Neural progenitor cell (in vitro differentiated cells): ENCODE measurements around the gene UBTD2. TPM values are rescaled to one million over a fixed set of nuclear protein-coding genes. Genes with fewer than 3 reads are reported as not detected.
A peak's percentile ranks its signal among the peaks of the same experiment; 100 is the strongest.

ENCODE experiments used
- DNase-seq: peaks from one replicate; pipeline ENCODE4 v3.0.0-alpha.2; 2016; ENCODE audit warnings: low spot score
- H2AFZ ChIP-seq: fragments of 200-600 bp; sonication (generic); replicated peaks from 2 replicates; pipeline ENCODE4 v1.6.1; 2016; ENCODE audit warnings: antibody characterized with exemption
- H3F3A ChIP-seq: fragments of 200-600 bp; sonication (generic); 2 replicates; pipeline ENCODE4 v1.6.1; 2016; ENCODE audit warnings: antibody characterized with exemption, low read depth
- H3K27ac ChIP-seq: fragments of 200-600 bp; sonication (generic); 2 replicates; pipeline ENCODE4 v1.5.1; 2016; ENCODE audit warnings: mild to moderate bottlenecking
- H3K27me3 ChIP-seq: fragments of 200-600 bp; sonication (generic); 2 replicates; pipeline ENCODE4 v1.6.1; 2016; ENCODE audit warnings: mild to moderate bottlenecking, moderate library complexity
- H3K36me3 ChIP-seq: fragments of 200-600 bp; sonication (generic); 2 replicates; pipeline ENCODE4 v1.5.1; 2016
- H3K4me1 ChIP-seq: fragments of 200-600 bp; sonication (generic); 2 replicates; pipeline ENCODE4 v1.6.1; 2016; ENCODE audit warnings: mixed run types
- H3K4me2 ChIP-seq: fragments of 200-600 bp; sonication (generic); 2 replicates; pipeline ENCODE4 v1.6.1; 2016
- H3K4me3 ChIP-seq: fragments of 200-600 bp; sonication (generic); 2 replicates; pipeline ENCODE4 v1.5.1; 2016
- H3K79me2 ChIP-seq: fragments of 200-600 bp; sonication (generic); 2 replicates; pipeline ENCODE4 v1.6.1; 2016; ENCODE audit warnings: low read depth
- H3K9ac ChIP-seq: fragments of 200-600 bp; sonication (generic); 2 replicates; pipeline ENCODE4 v1.6.1; 2016
- H3K9me3 ChIP-seq: fragments of 200-600 bp; sonication (generic); 2 replicates; pipeline ENCODE4 v1.5.1; 2016; ENCODE audit warnings: low read depth
- H4K20me1 ChIP-seq: fragments of 200-600 bp; sonication (generic); 2 replicates; pipeline ENCODE4 v1.6.1; 2016; ENCODE audit warnings: low read depth
- H3K27ac Mint-ChIP-seq: 3 replicates; pipeline ENCODE4 v1.8.0; 2021; ENCODE audit warnings: mixed read lengths
- H3K27me3 Mint-ChIP-seq: 2 replicates; pipeline ENCODE4 v1.8.0; 2022; ENCODE audit warnings: low read depth, mild to moderate bottlenecking, inconsistent platforms, moderate library complexity, mixed read lengths; ENCODE audit not compliant: insufficient read depth
- H3K36me3 Mint-ChIP-seq: 3 replicates; pipeline ENCODE4 v1.8.0; 2021; ENCODE audit warnings: mixed read lengths
- H3K4me1 Mint-ChIP-seq: 3 replicates; pipeline ENCODE4 v1.8.0; 2021; ENCODE audit warnings: mixed read lengths
- H3K4me3 Mint-ChIP-seq: 3 replicates; pipeline ENCODE4 v1.8.0; 2021; ENCODE audit warnings: mild to moderate bottlenecking, moderate library complexity, mixed read lengths
- H3K9me3 Mint-ChIP-seq: 3 replicates; pipeline ENCODE4 v1.8.0; 2020; ENCODE audit warnings: mixed read lengths
- EZH2 ChIP-seq: fragments of 200-600 bp; sonication (generic); IDR thresholded peaks from 2 replicates; pipeline ENCODE4 v1.6.1; 2017; ENCODE audit warnings: antibody characterized with exemption, mild to moderate bottlenecking, moderate library complexity
- EZH2phosphoT487 ChIP-seq: fragments of 200-600 bp; sonication (generic); IDR thresholded peaks from 2 replicates; pipeline ENCODE4 v1.6.1; 2017; ENCODE audit warnings: antibody characterized with exemption
- total RNA-seq: library from RNA; depleted of rRNA; stranded (reverse); fragments of >200 nt; gene quantifications from 2 replicates; pipeline ENCODE4 v1.2.3, GENCODE V29; 2015; ENCODE audit warnings: low replicate concordance
- TF ChIP-seq, protein P1 (sequence below): fragments of 200-600 bp; sonication (generic); IDR thresholded peaks from 2 replicates; pipeline ENCODE4 v1.5.1; 2017; ENCODE audit warnings: antibody characterized with exemption, mild to moderate bottlenecking

UBTD2 gene
- total RNA-seq, 1 donor from 2014 or later = 92.9 TPM

DNA sequence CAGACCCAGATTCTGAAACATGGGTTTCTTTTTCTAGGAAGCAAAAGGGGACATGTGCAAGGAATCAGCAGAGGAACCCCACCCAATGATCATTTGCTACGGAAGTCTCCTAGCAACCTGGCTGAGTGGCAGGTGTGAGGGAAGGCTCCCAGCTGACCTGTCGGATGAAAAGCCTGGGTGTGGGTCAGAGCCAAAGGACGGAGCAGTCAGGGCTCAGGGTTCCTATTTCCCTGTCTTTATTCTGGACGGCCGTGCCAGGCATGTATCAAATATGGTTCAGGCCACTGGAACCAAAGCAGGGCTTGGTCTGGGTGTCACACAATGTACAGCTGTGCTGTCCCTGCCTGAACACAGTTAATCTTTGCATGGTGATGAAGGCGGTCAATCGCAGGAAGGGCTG is 115.7 kb downstream of the UBTD2 start:
- Histone ChIP-seq H3K4me3 (no peak overlapping the region), H3F3A (peaks cover 17% of the 10 kb centered on the region), H3K4me2 (peak overlapping the region; percentile 13), H3K27me3 (no peaks in the 10 kb centered on the region), H3K36me3 (no peaks in the 10 kb centered on the region), H3K27ac (no peak overlapping the region), H3K79me2 (no peaks in the 10 kb centered on the region), H3K4me1 (peaks cover 22% of the 10 kb centered on the region), H2AFZ (no peak overlapping the region), H3K9me3 (no peaks in the 10 kb centered on the region), H4K20me1 (peaks cover 17% of the 10 kb centered on the region), H3K9ac (no peak overlapping the region)
- Mint-ChIP-seq H3K36me3 (no peaks in the 10 kb centered on the region), H3K4me1 (peaks cover 27% of the 10 kb centered on the region), H3K27me3 (no peaks in the 10 kb centered on the region), H3K27ac (peak overlapping the region; percentile 17), H3K9me3 (no peaks in the 10 kb centered on the region), H3K4me3 (no peak overlapping the region)
- no peak for TF ChIP-seq EZH2phosphoT487
- no peak for TF ChIP-seq EZH2
- TF ChIP-seq, protein P1, sequence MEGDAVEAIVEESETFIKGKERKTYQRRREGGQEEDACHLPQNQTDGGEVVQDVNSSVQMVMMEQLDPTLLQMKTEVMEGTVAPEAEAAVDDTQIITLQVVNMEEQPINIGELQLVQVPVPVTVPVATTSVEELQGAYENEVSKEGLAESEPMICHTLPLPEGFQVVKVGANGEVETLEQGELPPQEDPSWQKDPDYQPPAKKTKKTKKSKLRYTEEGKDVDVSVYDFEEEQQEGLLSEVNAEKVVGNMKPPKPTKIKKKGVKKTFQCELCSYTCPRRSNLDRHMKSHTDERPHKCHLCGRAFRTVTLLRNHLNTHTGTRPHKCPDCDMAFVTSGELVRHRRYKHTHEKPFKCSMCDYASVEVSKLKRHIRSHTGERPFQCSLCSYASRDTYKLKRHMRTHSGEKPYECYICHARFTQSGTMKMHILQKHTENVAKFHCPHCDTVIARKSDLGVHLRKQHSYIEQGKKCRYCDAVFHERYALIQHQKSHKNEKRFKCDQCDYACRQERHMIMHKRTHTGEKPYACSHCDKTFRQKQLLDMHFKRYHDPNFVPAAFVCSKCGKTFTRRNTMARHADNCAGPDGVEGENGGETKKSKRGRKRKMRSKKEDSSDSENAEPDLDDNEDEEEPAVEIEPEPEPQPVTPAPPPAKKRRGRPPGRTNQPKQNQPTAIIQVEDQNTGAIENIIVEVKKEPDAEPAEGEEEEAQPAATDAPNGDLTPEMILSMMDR = no peak
- DNase-seq = peak; percentile 50

DNA sequence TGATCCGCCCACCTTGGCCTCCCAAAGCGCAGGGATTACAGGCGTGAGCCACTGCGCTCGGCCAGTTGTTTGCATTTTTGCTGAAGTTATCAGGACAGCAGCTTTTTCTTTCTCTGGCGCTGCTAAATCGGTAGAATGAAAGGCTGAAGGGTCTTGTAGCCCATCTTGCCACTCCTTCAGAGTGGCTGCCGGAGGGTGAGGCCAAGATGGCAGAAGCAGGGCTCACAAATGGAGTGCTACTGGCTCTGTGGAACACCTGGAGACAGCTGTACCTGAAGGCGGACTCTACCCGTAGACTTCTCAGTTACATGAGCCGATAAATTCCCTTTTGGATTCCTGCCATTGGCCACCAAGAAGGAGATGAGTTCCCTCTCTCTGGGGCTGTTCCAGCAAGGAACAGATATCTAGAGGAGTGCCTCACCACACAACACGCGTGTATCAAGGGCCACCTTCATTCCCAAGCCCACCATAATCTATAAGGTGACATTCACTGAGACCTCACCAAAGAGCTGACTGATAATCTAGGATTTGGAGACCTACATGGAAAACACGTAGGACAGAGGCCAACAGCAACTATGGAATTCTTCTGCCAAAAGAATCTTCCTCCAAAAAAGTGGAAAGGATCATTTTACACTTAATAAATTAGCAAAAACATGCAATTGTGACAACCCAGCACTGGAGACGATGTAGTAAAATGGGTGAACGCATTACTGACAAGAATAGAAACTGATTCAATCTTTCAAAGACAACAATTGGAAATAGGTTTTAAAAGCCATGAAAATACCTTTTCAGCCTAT is 117.3 kb downstream of the UBTD2 start:
- DNase-seq = no peak
- no peak overlapping the region for H3K4me3 Mint-ChIP-seq
- peaks cover 16% of the 10 kb centered on the region for H3K4me1 ChIP-seq
- no peak overlapping the region for H2AFZ ChIP-seq
- H4K20me1 ChIP-seq = peaks cover 15% of the 10 kb centered on the region
- peaks cover 2% of the 10 kb centered on the region for H3K27me3 Mint-ChIP-seq
- H3K9me3 Mint-ChIP-seq = no peaks in the 10 kb centered on the region
- no peaks in the 10 kb centered on the region for H3K9me3 ChIP-seq
- no peaks in the 10 kb centered on the region for H3K79me2 ChIP-seq
- H3F3A ChIP-seq = peaks cover 13% of the 10 kb centered on the region
- H3K36me3 ChIP-seq = no peaks in the 10 kb centered on the region
- no peak overlapping the region for H3K9ac ChIP-seq
- TF ChIP-seq, protein P1 = no peak
- TF ChIP-seq EZH2 (no peak), EZH2phosphoT487 (no peak)
- H3K4me3 ChIP-seq = no peak overlapping the region
- no peak overlapping the region for H3K27ac ChIP-seq
- no peak overlapping the region for H3K27ac Mint-ChIP-seq
- H3K4me2 ChIP-seq = no peak overlapping the region
- no peaks in the 10 kb centered on the region for H3K27me3 ChIP-seq
- peaks cover 29% of the 10 kb centered on the region for H3K4me1 Mint-ChIP-seq
- no peaks in the 10 kb centered on the region for H3K36me3 Mint-ChIP-seq

DNA sequence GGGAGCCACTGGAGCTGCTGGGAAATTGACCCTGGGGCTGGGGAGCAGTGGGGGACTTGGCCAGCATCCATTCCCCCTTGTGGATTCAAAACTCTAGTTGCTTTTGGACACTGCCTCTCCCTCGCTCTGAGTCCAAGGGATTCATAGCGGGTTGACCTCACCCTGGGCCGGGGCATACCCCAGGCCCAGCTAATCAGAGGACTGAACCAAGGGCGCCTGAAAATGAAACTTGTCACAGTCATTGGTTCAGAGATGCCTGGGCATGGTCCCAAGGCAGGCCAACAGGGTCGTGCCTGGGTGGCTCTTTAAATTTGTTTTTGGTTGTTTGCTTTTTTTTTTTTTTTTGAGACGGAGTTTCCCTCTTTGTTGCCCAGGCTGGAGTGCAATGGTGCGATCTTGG is 118.1 kb downstream of the UBTD2 start:
- Histone ChIP-seq H3F3A (peaks cover 7% of the 10 kb centered on the region), H3K4me3 (no peak overlapping the region), H3K9ac (no peak overlapping the region), H4K20me1 (peaks cover 7% of the 10 kb centered on the region), H3K4me2 (no peak overlapping the region), H3K36me3 (no peaks in the 10 kb centered on the region), H3K27me3 (no peaks in the 10 kb centered on the region), H2AFZ (no peak overlapping the region), H3K79me2 (no peaks in the 10 kb centered on the region), H3K9me3 (no peaks in the 10 kb centered on the region), H3K27ac (no peak overlapping the region), H3K4me1 (peaks cover 8% of the 10 kb centered on the region)
- peaks cover 25% of the 10 kb centered on the region for H3K4me1 Mint-ChIP-seq
- H3K9me3 Mint-ChIP-seq = no peaks in the 10 kb centered on the region
- no peak overlapping the region for H3K27ac Mint-ChIP-seq
- no peaks in the 10 kb centered on the region for H3K36me3 Mint-ChIP-seq
- no peak overlapping the region for H3K4me3 Mint-ChIP-seq
- peaks cover 2% of the 10 kb centered on the region for H3K27me3 Mint-ChIP-seq
- TF ChIP-seq, protein P1 = no peak
- no peak for TF ChIP-seq EZH2phosphoT487
- TF ChIP-seq EZH2 = no peak
- DNase-seq = no peak
